K562 (cell line): ENCODE measurements around the gene ANKRD13D. TPM values are rescaled to one million over a fixed set of nuclear protein-coding genes. Genes with fewer than 3 reads are reported as not detected.

Experiments used
- ATAC-seq: fragments of 200-7000 bp; cut with Tn5 transposase; 3 replicates; pipeline ENCODE4 v1.9.1; 2020; ENCODE audit warnings: moderate library complexity
- BruUV-seq: library from RNA; stranded (reverse); fragments of 400-500 nt; replicated peaks from 2 replicates; lab custom pipeline; 2021; lab: Mats Ljungman, UMichigan
- CTCF ChIA-PET: fragments of 300-600 bp; formaldehyde crosslinking; extraction: SDS; loops from one replicate; lab custom pipeline; 2021; ENCODE audit warnings: low intra/inter-chr PET ratio; lab: Yijun Ruan, JAX
- POLR2A ChIA-PET: fragments of 300-600, 350-650 bp; sonication (Branson Sonifier 250); formaldehyde crosslinking; extraction: SDS; loops from one replicate; lab custom pipeline; 2021; ENCODE audit warnings: antibody characterized with exemption, inconsistent platforms; lab: Yijun Ruan, JAX
- DNase-seq, 4 experiments: peaks; one replicate each; pipeline versions ENCODE4 v3.0.0 to v3.0.0-alpha.2; 2011 to 2018; ENCODE audit warnings: low spot score in 3 of 4, mixed read lengths in 3 of 4; ENCODE audit errors: extremely low read depth in 1 of 4
- FAIRE-seq: peaks from 2 replicates; lab custom pipeline; 2011; peaks lifted over from hg19 to GRCh38; lab: Jason Lieb, UNC
- H2AFZ ChIP-seq: 2 replicates; pipeline ENCODE4 v1.6.0; 2011; ENCODE audit warnings: low read depth, low read length, control low read depth, inconsistent platforms
- H3K27ac ChIP-seq: fragments of 200-600 bp; 3 replicates; pipeline ENCODE4 v1.8.0; 2011; ENCODE audit warnings: low read depth, mild to moderate bottlenecking, control low read depth, inconsistent platforms, low read length, moderate library complexity, mixed read lengths; ENCODE audit errors: extremely low read depth
- H3K27me3 ChIP-seq, 2 experiments: fragments of 300-600 bp in 1 of 2; 2 replicates in 1 of 2; 3 replicates in 1 of 2; pipeline versions ENCODE4 v1.6.0 to v1.8.0; 2011; ENCODE audit warnings: inconsistent platforms in 2 of 2, low read length in 2 of 2, mild to moderate bottlenecking in 1 of 2, mixed read lengths in 1 of 2, moderate library complexity in 1 of 2; ENCODE audit not compliant: control insufficient read depth in 2 of 2, insufficient read depth in 2 of 2
- H3K36me3 ChIP-seq: fragments of 300-600 bp; 3 replicates; pipeline ENCODE4 v1.8.0; 2011; ENCODE audit warnings: mild to moderate bottlenecking, low read length, inconsistent platforms; ENCODE audit not compliant: control insufficient read depth, insufficient read depth
- H3K4me1 ChIP-seq, 2 experiments: fragments of 200-600 bp in 1 of 2; replicated peaks in 1 of 2; 2 replicates in 1 of 2; 3 replicates in 1 of 2; pipeline versions ENCODE4 v1.5.1 to v1.8.0; 2011; ENCODE audit warnings: inconsistent platforms in 2 of 2, low read length in 2 of 2, mild to moderate bottlenecking in 1 of 2, mixed read lengths in 1 of 2, moderate library complexity in 1 of 2; ENCODE audit not compliant: control insufficient read depth in 2 of 2, insufficient read depth in 2 of 2
- H3K4me2 ChIP-seq: 2 replicates; pipeline ENCODE4 v1.6.1; 2011; ENCODE audit warnings: low read length, control low read depth, inconsistent platforms, mixed read lengths; ENCODE audit not compliant: insufficient read depth
- H3K4me3 ChIP-seq: fragments of 200-600 bp; sonication (generic), shearing (Covaris generic); 2 replicates; pipeline ENCODE4 v1.5.1; 2016; ENCODE audit warnings: control low read depth, inconsistent platforms
- H3K79me2 ChIP-seq: fragments of 200-600 bp; 3 replicates; pipeline ENCODE4 v1.8.0; 2011; ENCODE audit warnings: low read length, inconsistent platforms; ENCODE audit not compliant: control insufficient read depth, insufficient read depth
- H3K9ac ChIP-seq, 2 experiments: 2 replicates each; pipeline versions ENCODE4 v1.6.0 to v1.6.1; 2011; ENCODE audit warnings: low read depth in 2 of 2, low read length in 2 of 2, control low read depth in 1 of 2, inconsistent platforms in 1 of 2, mild to moderate bottlenecking in 1 of 2, mixed read lengths in 1 of 2; ENCODE audit not compliant: insufficient read depth in 1 of 2
- H3K9me1 ChIP-seq: one replicate; pipeline ENCODE4 v1.6.0; 2011; ENCODE audit warnings: inconsistent platforms, mild to moderate bottlenecking, low read length, moderate library complexity; ENCODE audit not compliant: control insufficient read depth, insufficient read depth
- H3K9me3 ChIP-seq: replicated peaks from 2 replicates; pipeline ENCODE4 v1.5.1; 2011; ENCODE audit warnings: low read depth, low read length, inconsistent platforms; ENCODE audit not compliant: control insufficient read depth, insufficient read depth
- H4K20me1 ChIP-seq: replicated peaks from 2 replicates; pipeline ENCODE4 v1.6.1; 2011; ENCODE audit warnings: low read length, inconsistent platforms, mixed read lengths; ENCODE audit not compliant: control insufficient read depth, insufficient read depth
- CBX2 ChIP-seq: fragments of 200-600 bp; sonication (generic); IDR thresholded peaks from one replicate; pipeline ENCODE4 v1.6.1; 2012; ENCODE audit warnings: mild to moderate bottlenecking, low read length, inconsistent platforms; ENCODE audit not compliant: insufficient read depth, poor library complexity, severe bottlenecking
- CHD4 ChIP-seq: fragments of 200-600 bp; sonication (generic); IDR thresholded peaks from 3 replicates; pipeline ENCODE4 v1.6.1; 2012; ENCODE audit warnings: low read depth, mild to moderate bottlenecking, mixed read lengths, low read length, inconsistent platforms; ENCODE audit not compliant: insufficient read depth, insufficient replicate concordance, poor library complexity, severe bottlenecking
- FOXA1 ChIP-seq: fragments of 450-650 bp; IDR thresholded peaks from 2 replicates; pipeline ENCODE4 v1.6.1; 2016; ENCODE audit warnings: mild to moderate bottlenecking, borderline replicate concordance
- L3MBTL2 ChIP-seq: fragments of 450-650 bp; IDR thresholded peaks from 2 replicates; pipeline ENCODE4 v1.6.1; 2016; ENCODE audit warnings: mild to moderate bottlenecking, moderate library complexity
- MED1 ChIP-seq: sonication (generic); formaldehyde crosslinking; IDR thresholded peaks from 2 replicates; pipeline ENCODE4 v1.8.1; 2023; ENCODE audit warnings: missing genetic modification reagents, borderline replicate concordance
- ZC3H4 ChIP-seq: sonication (generic); formaldehyde crosslinking; IDR thresholded peaks from 2 replicates; pipeline ENCODE4 v1.9.0; 2021; ENCODE audit warnings: missing genetic modification reagents, borderline replicate concordance
- ZNF263 ChIP-seq: sonication (generic); formaldehyde crosslinking; IDR thresholded peaks from 2 replicates; pipeline ENCODE4 v1.8.0; 2022; ENCODE audit warnings: mild to moderate bottlenecking, missing genetic modification reagents, borderline replicate concordance
- ZNF311 ChIP-seq: fragments of 250-450 bp; sonication (Bioruptor Pico); IDR thresholded peaks from 2 replicates; pipeline ENCODE4 v1.4.0; 2020; ENCODE audit warnings: mild to moderate bottlenecking, moderate library complexity
- ZNF431 ChIP-seq: sonication (generic); formaldehyde crosslinking; IDR thresholded peaks from 2 replicates; pipeline ENCODE4 v1.8.0; 2022; ENCODE audit warnings: mild to moderate bottlenecking, missing genetic modification reagents
- WGBS: fragments of 100-300 bp; shearing (Covaris generic); methylation state at CpG from one replicate; pipeline ENCODE4 v1.1.6; 2016; ENCODE audit warnings: low coverage, mixed read lengths; ENCODE audit not compliant: insufficient coverage; ENCODE audit errors: missing lambda C conversion rate; 5-methylcytosine and 5-hydroxymethylcytosine counted together
- in situ Hi-C: fragments of 300-500 bp; cut with MboI; formaldehyde crosslinking; loops from 4 replicates; pipeline ENCODE4 v1.15.0; 2018; ENCODE audit warnings: inconsistent platforms, mixed read lengths
- intact Hi-C: fragments of 100-400 bp; cut with micrococcal nuclease; formaldehyde crosslinking; loops from 2 replicates; pipeline ENCODE4 v1.14.2; 2022
- polyA plus RNA-seq, 8 experiments: library from polyadenylated mRNA; depleted of rRNA in 4 of 8; stranded (reverse) in 5 of 8; unstranded in 3 of 8; fragments of >200 nt; fragmentation: Nextera tagmentation in 2 of 8; fragmentation: Illumina TruSeq in 1 of 8; extraction: Ambion mirVana in 2 of 8; extraction: Trizol in 1 of 8; gene quantifications; 2 replicates each; pipeline versions ENCODE4 v1.2.1 to v1.2.3, GENCODE V29; 2011 to 2014; ENCODE audit warnings: inconsistent platforms in 1 of 8, missing spikeins in 1 of 8
- total RNA-seq, 7 experiments: library from RNA; depleted of rRNA in 6 of 7; stranded (reverse); fragments of >200 nt in 6 of 7; fragmentation: Illumina TruSeq in 2 of 7; extraction: Trizol in 2 of 7; gene quantifications; 2 replicates each; pipeline versions ENCODE4 v1.2.1 to v1.2.3, GENCODE V29; 2011 to 2021; ENCODE audit warnings: low replicate concordance in 1 of 7
- TF ChIP-seq, protein P1 (sequence below), 2 experiments: fragments of 450-650 bp in 1 of 2; sonication (generic) in 1 of 2; formaldehyde crosslinking in 1 of 2; IDR thresholded peaks in 1 of 2; conservative IDR thresholded peaks in 1 of 2; 2 replicates each; pipeline versions ENCODE4 v1.6.1 to v1.8.1; 2016 to 2023; ENCODE audit warnings: mild to moderate bottlenecking in 2 of 2, moderate library complexity in 2 of 2, inconsistent platforms in 1 of 2, missing genetic modification reagents in 1 of 2
- TF ChIP-seq, protein P2 (sequence below): sonication (generic); formaldehyde crosslinking; IDR thresholded peaks from 2 replicates; pipeline ENCODE4 v1.8.0; 2022; ENCODE audit warnings: missing genetic modification reagents, mild to moderate bottlenecking, borderline replicate concordance

ANKRD13D gene
- total and polyA plus RNA-seq, 9 of the 15 experiments (the other 6 are each of a cell fraction or from before 2014, with no cell fraction given): 0.94 to 40.9 (median 22.4) TPM

DNA sequence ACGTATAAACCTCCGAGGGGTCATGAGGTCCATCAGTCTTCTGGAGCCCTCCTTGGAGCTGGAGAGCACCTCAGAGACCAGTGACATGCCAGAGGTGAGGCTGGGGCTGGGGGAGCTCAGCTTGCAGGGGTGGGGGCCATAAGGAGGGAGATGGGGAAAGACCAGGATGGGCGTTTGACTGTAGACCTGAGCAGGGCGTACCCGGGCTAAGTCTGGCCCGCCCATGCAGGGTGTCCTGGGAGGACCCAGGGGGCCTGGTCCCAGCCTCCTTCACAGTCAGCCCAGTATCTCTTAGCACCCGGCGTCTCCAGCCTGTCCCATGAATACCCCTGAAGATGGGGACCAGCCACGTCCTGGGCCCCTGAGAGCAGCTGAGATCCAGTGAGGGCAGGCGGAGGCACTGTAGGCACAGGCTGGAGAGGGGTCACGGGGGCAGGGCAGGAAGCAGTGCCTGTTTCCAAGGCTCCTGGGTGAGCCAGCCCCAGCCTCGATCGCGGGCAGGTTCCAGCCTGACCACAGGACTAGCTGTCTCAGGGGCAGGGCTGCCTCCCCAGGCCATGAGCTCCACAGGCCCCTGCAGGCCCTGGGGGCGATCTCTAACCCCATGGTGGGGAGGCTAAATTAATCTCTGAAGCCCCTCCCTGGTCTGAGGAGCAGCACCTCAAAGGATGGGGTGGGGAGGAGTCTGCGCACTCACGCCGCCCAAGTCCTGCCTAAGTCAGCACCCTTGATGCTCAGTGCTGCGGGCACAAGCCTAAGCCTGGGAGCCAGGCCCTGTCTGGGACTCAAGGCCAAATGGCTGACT is 21.3 kb downstream of the ANKRD13D start:
- ATAC-seq (no peak), FAIRE-seq (no peak)
- in situ Hi-C loops: loop anchor here (5.0 kb wide), 1 partner anchor 33 kb away; no protein-coding TSS in a partner anchor

DNA sequence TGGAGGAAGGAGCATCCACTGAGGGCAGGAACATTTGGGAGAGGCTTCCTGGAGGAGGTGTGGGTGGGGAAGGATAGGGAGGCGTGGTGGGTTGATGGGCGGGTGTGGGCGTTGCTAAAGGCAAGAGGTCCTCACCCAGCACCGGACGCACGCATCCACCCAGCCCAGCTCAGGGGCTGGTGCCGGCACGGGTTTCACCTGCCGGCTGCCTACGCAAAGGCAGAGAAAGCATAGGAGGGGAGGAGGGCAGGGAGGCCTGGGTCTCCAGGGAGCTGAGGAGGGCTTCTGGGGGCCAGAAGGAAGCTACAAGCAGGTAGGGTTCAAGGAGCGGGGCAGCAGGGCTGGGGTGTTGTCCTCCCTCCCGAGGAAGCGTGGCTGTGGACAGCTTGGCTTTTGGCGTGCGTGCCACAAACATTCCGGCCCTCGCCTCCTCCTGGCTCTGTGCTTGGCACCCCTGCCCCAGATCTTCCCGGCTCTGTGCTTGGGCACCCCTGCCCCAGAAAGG is 22.0 kb downstream of the ANKRD13D start:
- Histone ChIP-seq H3K79me2 (no peaks in the 10 kb centered on the region), H3K27me3 (no peaks in the 10 kb centered on the region), H3K9me3 (no peaks in the 10 kb centered on the region), H3K36me3 (no peaks in the 10 kb centered on the region), H4K20me1 (no peaks in the 10 kb centered on the region), H3K9me1 (no peaks in the 10 kb centered on the region), H2AFZ (no peak overlapping the region), H3K9ac (peak overlapping the region in 1 of 2 experiments; percentile 83; a peak in 2 of 4 replicates), H3K27ac (no peak overlapping the region), H3K4me3 (no peak overlapping the region), H3K4me2 (no peak overlapping the region), H3K4me1 (peaks cover 34 to 62% of the 10 kb centered on the region in 2 experiments)
- in situ Hi-C loops (loop anchor here (5.0 kb wide), 1 partner anchor 34 kb away; no protein-coding TSS in a partner anchor), intact Hi-C loops (no loop called here)
- FAIRE-seq (no peak), DNase-seq (no peak), ATAC-seq (no peak)
- 81% methylated on average over 10 of the region's 18 CpGs for WGBS
- no TSS peak for BruUV-seq
- ChIA-PET CTCF (no interaction called here), POLR2A (interaction anchor here (1.0 to 1.7 kb wide), 3 partner anchors 11 to 41 kb away, joined by 3 to 7 read pairs (median 3); partner anchors contain the start of gene ANKRD13D)
- TF ChIP-seq ZNF311 (CRISPR knock-in tag): no peak
- no peak for TF ChIP-seq ZNF431 (CRISPR knock-in tag)
- TF ChIP-seq, protein P1, sequence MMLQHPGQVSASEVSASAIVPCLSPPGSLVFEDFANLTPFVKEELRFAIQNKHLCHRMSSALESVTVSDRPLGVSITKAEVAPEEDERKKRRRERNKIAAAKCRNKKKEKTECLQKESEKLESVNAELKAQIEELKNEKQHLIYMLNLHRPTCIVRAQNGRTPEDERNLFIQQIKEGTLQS (IDR thresholded peaks at IDR 0.05): no peak
- TF ChIP-seq, protein P1 (CRISPR knock-in tag; conservative IDR thresholded peaks at IDR 0.05): no peak
- TF ChIP-seq ZNF263 (CRISPR knock-in tag): 0 out of 2 replicates have a peak, but pooled peaks have one; percentile 20
- no peak for TF ChIP-seq L3MBTL2
- TF ChIP-seq, protein P2, sequence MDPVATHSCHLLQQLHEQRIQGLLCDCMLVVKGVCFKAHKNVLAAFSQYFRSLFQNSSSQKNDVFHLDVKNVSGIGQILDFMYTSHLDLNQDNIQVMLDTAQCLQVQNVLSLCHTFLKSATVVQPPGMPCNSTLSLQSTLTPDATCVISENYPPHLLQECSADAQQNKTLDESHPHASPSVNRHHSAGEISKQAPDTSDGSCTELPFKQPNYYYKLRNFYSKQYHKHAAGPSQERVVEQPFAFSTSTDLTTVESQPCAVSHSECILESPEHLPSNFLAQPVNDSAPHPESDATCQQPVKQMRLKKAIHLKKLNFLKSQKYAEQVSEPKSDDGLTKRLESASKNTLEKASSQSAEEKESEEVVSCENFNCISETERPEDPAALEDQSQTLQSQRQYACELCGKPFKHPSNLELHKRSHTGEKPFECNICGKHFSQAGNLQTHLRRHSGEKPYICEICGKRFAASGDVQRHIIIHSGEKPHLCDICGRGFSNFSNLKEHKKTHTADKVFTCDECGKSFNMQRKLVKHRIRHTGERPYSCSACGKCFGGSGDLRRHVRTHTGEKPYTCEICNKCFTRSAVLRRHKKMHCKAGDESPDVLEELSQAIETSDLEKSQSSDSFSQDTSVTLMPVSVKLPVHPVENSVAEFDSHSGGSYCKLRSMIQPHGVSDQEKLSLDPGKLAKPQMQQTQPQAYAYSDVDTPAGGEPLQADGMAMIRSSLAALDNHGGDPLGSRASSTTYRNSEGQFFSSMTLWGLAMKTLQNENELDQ: no peak

More for the DNA sequence above, 21.3 kb downstream of the ANKRD13D start:
- Histone ChIP-seq H3K27ac (no peak overlapping the region), H3K4me1 (peaks cover 30 to 57% of the 10 kb centered on the region in 2 experiments), H3K27me3 (no peaks in the 10 kb centered on the region), H3K4me3 (no peak overlapping the region), H4K20me1 (no peaks in the 10 kb centered on the region), H2AFZ (no peak overlapping the region), H3K4me2 (no peak overlapping the region), H3K79me2 (no peaks in the 10 kb centered on the region), H3K9me3 (no peaks in the 10 kb centered on the region)
- POLR2A ChIA-PET: interaction anchor here (1.0 to 1.8 kb wide), 4 partner anchors 10 to 40 kb away, joined by 3 to 7 read pairs (median 4); partner anchors contain the start of gene ANKRD13D
- DNase-seq: no peak
- 74% methylated on average over 13 of the region's 19 CpGs for WGBS
- TF ChIP-seq FOXA1 (no peak), ZC3H4 (0 out of 2 replicates have a peak, but pooled peaks have one; percentile 56), MED1 (CRISPR knock-in tag) (no peak), CBX2 (no peak), CHD4 (no peak)
- TF ChIP-seq, all 486 proteins: peak for 1
- Histone ChIP-seq H3K9ac (peak overlapping the region in 1 of 2 experiments; percentile 83; a peak in 2 of 4 replicates), H3K9me1 (no peaks in the 10 kb centered on the region), H3K36me3 (no peaks in the 10 kb centered on the region)
- no TSS peak for BruUV-seq
- CTCF ChIA-PET: no interaction called here
- intact Hi-C loops: no loop called here
